ENCODE measurements around the gene SLC1A4.
A peak's percentile ranks its signal among the peaks of the same experiment; 100 is the strongest.
"Not testable (repeated sequence)": the region's sequence is repeated elsewhere in the genome, so short reads cannot be mapped to it uniquely, and the experiment has no call there.

Gene SLC1A4

GRCh38 chr2:64989126-64989981 lies at the start of gene SLC1A4:
Gene SLC1A4 (plus strand): TSS chr2:64989399. CDS start chr2:64989644, 245 bp downstream.
- peak; percentile 55 for DNase-seq (ENCODE audit: low read depth, low spot score)

- no peak for DNase-seq (ENCODE audit: low read depth, low spot score)
These were observed 48.1 kb upstream of the SLC1A4 start for GRCh38 chr2:64941143-64941542.

GRCh38 chr2:64941801-64942200 lies 47.4 kb upstream of the SLC1A4 start:
- DNase-seq (ENCODE audit: low read depth, low spot score), result no peak

GRCh38 chr2:64942693-64943092 lies 46.5 kb upstream of the SLC1A4 start:
- no peak for DNase-seq (ENCODE audit: low read depth, low spot score)

GRCh38 chr2:64943387-64944150 lies 45.6 kb upstream of the SLC1A4 start:
- no peak for DNase-seq (ENCODE audit: low read depth, low spot score)

- no peak for DNase-seq (ENCODE audit: low read depth, low spot score)
These were observed 44.7 kb upstream of the SLC1A4 start for GRCh38 chr2:64944484-64944883.

GRCh38 chr2:64945973-64946768 lies 43.0 kb upstream of the SLC1A4 start:
- DNase-seq (ENCODE audit: low read depth, low spot score), result peak; percentile 27

GRCh38 chr2:64946769-64947247 lies 42.4 kb upstream of the SLC1A4 start:
- DNase-seq (ENCODE audit: low read depth, low spot score), result no peak

GRCh38 chr2:64947885-64948284 lies 41.3 kb upstream of the SLC1A4 start:
- no peak for DNase-seq (ENCODE audit: low read depth, low spot score)

- DNase-seq (ENCODE audit: low read depth, low spot score), result no peak
These were observed 38.7 kb upstream of the SLC1A4 start for GRCh38 chr2:64950226-64951160.

- DNase-seq (ENCODE audit: low read depth, low spot score), result no peak
These were observed 37.8 kb upstream of the SLC1A4 start for GRCh38 chr2:64951306-64951953.

GRCh38 chr2:64952096-64952495 lies 37.1 kb upstream of the SLC1A4 start:
- no peak for DNase-seq (ENCODE audit: low read depth, low spot score)

GRCh38 chr2:64952511-64953482 lies 36.4 kb upstream of the SLC1A4 start:
- DNase-seq (ENCODE audit: low read depth, low spot score), result no peak

- DNase-seq (ENCODE audit: low read depth, low spot score), result no peak
These were observed 33.7 kb upstream of the SLC1A4 start for GRCh38 chr2:64955467-64955866.

- no peak for DNase-seq (ENCODE audit: low read depth, low spot score)
These were observed 31.9 kb upstream of the SLC1A4 start for GRCh38 chr2:64957109-64957903.

- no peak for DNase-seq (ENCODE audit: low read depth, low spot score)
These were observed 30.6 kb upstream of the SLC1A4 start for GRCh38 chr2:64958556-64958955.

GRCh38 chr2:64960819-64961218 lies 28.4 kb upstream of the SLC1A4 start:
- DNase-seq (ENCODE audit: low read depth, low spot score), result no peak

GRCh38 chr2:64963138-64963537 lies 26.1 kb upstream of the SLC1A4 start:
- DNase-seq (ENCODE audit: low read depth, low spot score), result not testable (repeated sequence)

Data from activated naive CD8-positive, alpha-beta T cell treated with anti-CD3 and anti-CD28 coated beads, Interleukin-2, amount 50 U/mL, for 16 hours (primary cell).